SH-SY5Y (cell line): Measurements from ENCODE around the gene C10orf95.

Source experiments
- GATA2 ChIP-seq: IDR thresholded peaks from 2 replicates; pipeline ENCODE4 v1.6.1; 2011; ENCODE audit warnings: mild to moderate bottlenecking, low read depth, low read length
- GATA3 ChIP-seq: IDR thresholded peaks from 2 replicates; pipeline ENCODE4 v1.6.1; 2011; ENCODE audit warnings: low read depth, mild to moderate bottlenecking, low read length, moderate library complexity

- TF ChIP-seq GATA2: no peak
- no peak for TF ChIP-seq GATA3
These were observed 12.6 kb upstream of the C10orf95 start for GRCh38 chr10:102463983-102464382.
